HepG2 (cell line): ENCODE results near the gene SLC7A6OS.

ENCODE experiments used
- ARNT ChIP-seq: fragments of 450-650 bp; IDR thresholded peaks from 2 replicates; pipeline ENCODE4 v1.6.1; 2017
- CTCF ChIP-seq: sonication (generic); formaldehyde crosslinking; IDR thresholded peaks from 2 replicates; pipeline ENCODE4 v1.5.0; 2020; ENCODE audit warnings: mild to moderate bottlenecking, missing genetic modification reagents, moderate library complexity
- POLR2A ChIP-seq, 2 experiments: IDR thresholded peaks; 2 replicates each; pipeline ENCODE4 v1.6.1; 2011; ENCODE audit warnings: low read depth in 2 of 2, low read length in 2 of 2, mild to moderate bottlenecking in 1 of 2, moderate library complexity in 1 of 2; ENCODE audit not compliant: insufficient read depth in 1 of 2
- TEAD2 ChIP-seq: sonication (generic); formaldehyde crosslinking; IDR thresholded peaks from 2 replicates; pipeline ENCODE4 v1.9.0; 2021; ENCODE audit warnings: missing genetic modification reagents
- ZBTB20 ChIP-seq: sonication (generic); formaldehyde crosslinking; IDR thresholded peaks from 2 replicates; pipeline ENCODE4 v1.8.1; 2023; ENCODE audit warnings: missing genetic modification reagents, low read depth, mild to moderate bottlenecking, borderline replicate concordance
- ZBTB40 ChIP-seq, 2 experiments: fragments of 450-650 bp in 1 of 2; sonication (generic) in 1 of 2; formaldehyde crosslinking in 1 of 2; IDR thresholded peaks; 2 replicates each; pipeline versions ENCODE4 v1.6.1 to v1.8.0; 2016 to 2022; ENCODE audit warnings: antibody characterized with exemption in 1 of 2, mild to moderate bottlenecking in 1 of 2, missing genetic modification reagents in 1 of 2
- ZBTB7A ChIP-seq: sonication (generic); formaldehyde crosslinking; IDR thresholded peaks from 2 replicates; pipeline ENCODE4 v1.8.0; 2022; ENCODE audit warnings: mild to moderate bottlenecking, missing genetic modification reagents
- ZNF274 ChIP-seq: sonication (generic); formaldehyde crosslinking; IDR thresholded peaks from 2 replicates; pipeline ENCODE4 v1.5.1; 2020; ENCODE audit warnings: mild to moderate bottlenecking, missing genetic modification reagents
- ZNF414 ChIP-seq: sonication (generic); formaldehyde crosslinking; IDR thresholded peaks from 2 replicates; pipeline ENCODE4 v1.5.0; 2020; ENCODE audit warnings: missing genetic modification reagents

GRCh38 chr16:68288252-68288650 is 22.5 kb downstream of the SLC7A6OS start:
- TF ChIP-seq ARNT (no peak), ZNF414 (CRISPR knock-in tag) (no peak), TEAD2 (CRISPR knock-in tag) (no peak), ZBTB20 (CRISPR knock-in tag) (no peak), ZBTB40 (IDR thresholded peaks at IDR 0.05) (no peak), ZBTB40 (CRISPR knock-in tag; IDR thresholded peaks at IDR 0.05) (no peak), CTCF (no peak), ZNF274 (CRISPR knock-in tag) (no peak), ZBTB7A (CRISPR knock-in tag) (no peak), POLR2A (IDR thresholded peaks at IDR 0.05; ENCODE audit: insufficient read depth in 1 of 2, low read depth in 2 of 2, low read length in 2 of 2) (no peak)
